ENCODE results near the gene TRAM1L1. TPM values are rescaled to one million over a fixed set of nuclear protein-coding genes. Genes with fewer than 3 reads are reported as not detected.

Gene TRAM1L1
- total and polyA plus RNA-seq, 9 of the 15 experiments (the other 6 are each of a cell fraction or from before 2014, with no cell fraction given): 0.07 to 0.19 (median 0.13) TPM; not detected in 5

GRCh38 chr4:117068120-117068519, 17.3 kb downstream of the TRAM1L1 start:
- Histone ChIP-seq H4K20me1 (replicated peaks; ENCODE audit: control insufficient read depth, insufficient read depth, low read length) (no peaks in the 10 kb centered on the region), H3K9ac (ENCODE audit: insufficient read depth in 1 of 2, low read depth in 2 of 2, low read length in 2 of 2) (no peak overlapping the region), H3K9me1 (ENCODE audit: control insufficient read depth, insufficient read depth, low read length) (no peaks in the 10 kb centered on the region), H3K4me2 (ENCODE audit: insufficient read depth, low read length) (no peak overlapping the region), H3K9me3 (replicated peaks; ENCODE audit: control insufficient read depth, insufficient read depth, low read depth, low read length) (no peaks in the 10 kb centered on the region), H3K4me3 (no peak overlapping the region), H3K27me3 (ENCODE audit: control insufficient read depth in 2 of 2, insufficient read depth in 2 of 2, low read length in 2 of 2) (no peaks in the 10 kb centered on the region), H3K4me1 (replicated peaks in 1 of 2; ENCODE audit: control insufficient read depth in 2 of 2, insufficient read depth in 2 of 2, low read length in 2 of 2) (no peaks in the 10 kb centered on the region), H3K79me2 (ENCODE audit: control insufficient read depth, insufficient read depth, low read length) (no peaks in the 10 kb centered on the region), H3K36me3 (ENCODE audit: control insufficient read depth, insufficient read depth, low read length) (no peaks in the 10 kb centered on the region), H3K27ac (ENCODE audit: extremely low read depth, low read depth, low read length) (no peak overlapping the region), H2AFZ (ENCODE audit: low read depth, low read length) (no peak overlapping the region)
- CTCF ChIA-PET (ENCODE audit: low intra/inter-chr PET ratio): no interaction called here
- BruUV-seq (replicated peaks): no TSS peak
- ATAC-seq: no peak
- no peak for FAIRE-seq
- 2% methylated on average over 3 of the region's 3 CpGs for WGBS (ENCODE audit: insufficient coverage, low coverage, missing lambda C conversion rate)
- DNase-seq (ENCODE audit: extremely low read depth in 1 of 4, low spot score in 3 of 4): no peak
- no peak for TF ChIP-seq ZNF551 (CRISPR knock-in tag; IDR thresholded peaks at IDR 0.05)
- TF ChIP-seq ARID1B (IDR thresholded peaks at IDR 0.05): no peak
- TF ChIP-seq MBD2 (IDR thresholded peaks at IDR 0.05; ENCODE audit: borderline replicate concordance, low read depth): no peak
- no peak for TF ChIP-seq RNF219 (CRISPR knock-in tag; IDR thresholded peaks at IDR 0.05)
- no peak for TF ChIP-seq DPF2 (IDR thresholded peaks at IDR 0.05)
- no peak for TF ChIP-seq ZNF707 (CRISPR knock-in tag; conservative IDR thresholded peaks at IDR 0.05)
- no peak for TF ChIP-seq HBP1 (CRISPR knock-in tag; IDR thresholded peaks at IDR 0.05)
- TF ChIP-seq NFIC (IDR thresholded peaks at IDR 0.05): no peak
- TF ChIP-seq ELF4 (CRISPR knock-in tag; IDR thresholded peaks at IDR 0.05): no peak
- no peak for TF ChIP-seq SMARCB1 (IDR thresholded peaks at IDR 0.05; ENCODE audit: insufficient read length, low read depth)
- TF ChIP-seq, protein P1, sequence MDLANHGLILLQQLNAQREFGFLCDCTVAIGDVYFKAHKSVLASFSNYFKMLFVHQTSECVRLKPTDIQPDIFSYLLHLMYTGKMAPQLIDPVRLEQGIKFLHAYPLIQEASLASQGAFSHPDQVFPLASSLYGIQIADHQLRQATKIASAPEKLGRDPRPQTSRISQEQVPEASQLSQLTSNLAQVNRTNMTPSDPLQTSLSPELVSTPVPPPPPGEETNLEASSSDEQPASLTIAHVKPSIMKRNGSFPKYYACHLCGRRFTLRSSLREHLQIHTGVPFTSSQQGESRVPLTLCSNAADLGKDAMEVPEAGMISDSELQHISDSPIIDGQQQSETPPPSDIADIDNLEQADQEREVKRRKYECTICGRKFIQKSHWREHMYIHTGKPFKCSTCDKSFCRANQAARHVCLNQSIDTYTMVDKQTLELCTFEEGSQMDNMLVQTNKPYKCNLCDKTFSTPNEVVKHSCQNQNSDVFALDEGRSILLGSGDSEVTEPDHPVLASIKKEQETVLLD (IDR thresholded peaks at IDR 0.05): no peak
- in situ Hi-C loops (cut with MboI): no loop called here
- POLR2A ChIA-PET: no interaction called here
- intact Hi-C loops (cut with micrococcal nuclease): no loop called here
